IPS-20b (cell line): ENCODE data around the gene DNM2.
A peak's percentile ranks its signal among the peaks of the same experiment; 100 is the strongest.
"Not testable (repeated sequence)": the region's sequence is repeated elsewhere in the genome, so short reads cannot be mapped to it uniquely, and the experiment has no call there.

Source experiments
- H3K27ac ChIP-seq: one replicate; pipeline ENCODE4 v1.5.1; 2013; ENCODE audit warnings: low read length
- H3K27me3 ChIP-seq: 2 replicates; pipeline ENCODE4 v1.6.1; 2013; ENCODE audit warnings: mild to moderate bottlenecking, low read length, inconsistent platforms; ENCODE audit not compliant: insufficient read depth
- H3K36me3 ChIP-seq: 2 replicates; pipeline ENCODE4 v1.6.1; 2013; ENCODE audit warnings: low read depth, mild to moderate bottlenecking, inconsistent platforms, low read length, moderate library complexity; ENCODE audit not compliant: insufficient read depth
- H3K4me1 ChIP-seq: 2 replicates; pipeline ENCODE4 v1.6.1; 2013; ENCODE audit warnings: mild to moderate bottlenecking, control low read depth, inconsistent platforms, low read length, moderate library complexity; ENCODE audit not compliant: insufficient read depth
- H3K4me3 ChIP-seq: 2 replicates; pipeline ENCODE4 v1.5.1; 2013; ENCODE audit warnings: mild to moderate bottlenecking, low read length, inconsistent platforms
- H3K9ac ChIP-seq: 2 replicates; pipeline ENCODE4 v1.6.1; 2013; ENCODE audit warnings: low read depth, mild to moderate bottlenecking, inconsistent platforms, low read length, moderate library complexity
- H3K9me3 ChIP-seq: 2 replicates; pipeline ENCODE4 v1.6.1; 2013; ENCODE audit warnings: mild to moderate bottlenecking, low read depth, low read length, inconsistent platforms; ENCODE audit not compliant: insufficient read depth

The DNM2 gene

GRCh38 chr19:10748927-10749434 is 31.1 kb downstream of the DNM2 start:
- H3K27ac ChIP-seq = no peak overlapping the region
- H3K9ac ChIP-seq = no peak overlapping the region

GRCh38 chr19:10749435-10750384 is 31.8 kb downstream of the DNM2 start:
- Histone ChIP-seq H3K9ac (no peak overlapping the region), H3K27ac (no peak overlapping the region), H3K36me3 (no peaks in the 10 kb centered on the region), H3K27me3 (no peaks in the 10 kb centered on the region), H3K4me3 (no peak overlapping the region), H3K4me1 (no peaks in the 10 kb centered on the region), H3K9me3 (no peaks in the 10 kb centered on the region)

More at GRCh38 chr19:10748927-10749434, 31.1 kb downstream of the DNM2 start:
- Histone ChIP-seq H3K27me3 (no peaks in the 10 kb centered on the region), H3K4me3 (no peak overlapping the region), H3K4me1 (no peaks in the 10 kb centered on the region), H3K36me3 (no peaks in the 10 kb centered on the region), H3K9me3 (no peaks in the 10 kb centered on the region)

GRCh38 chr19:10751109-10751953 is 33.5 kb downstream of the DNM2 start:
- Histone ChIP-seq H3K4me3 (no peak overlapping the region), H3K4me1 (no peaks in the 10 kb centered on the region), H3K9me3 (no peaks in the 10 kb centered on the region), H3K27me3 (no peaks in the 10 kb centered on the region), H3K27ac (no peak overlapping the region), H3K36me3 (peaks cover 4% of the 10 kb centered on the region; the same call in 1 of the 2 replicates), H3K9ac (no peak overlapping the region)

- no peak overlapping the region for H3K9ac ChIP-seq
- H3K4me3 ChIP-seq = no peak overlapping the region
- no peak overlapping the region for H3K27ac ChIP-seq
- no peaks in the 10 kb centered on the region for H3K27me3 ChIP-seq
- H3K4me1 ChIP-seq = no peaks in the 10 kb centered on the region
- H3K36me3 ChIP-seq = peaks cover 4% of the 10 kb centered on the region; the same call in 1 of the 2 replicates
- H3K9me3 ChIP-seq = no peaks in the 10 kb centered on the region
These were observed 34.5 kb downstream of the DNM2 start for GRCh38 chr19:10752237-10752912.

GRCh38 chr19:10752913-10753704 is 35.2 kb downstream of the DNM2 start:
- Histone ChIP-seq H3K9me3 (no peaks in the 10 kb centered on the region), H3K27ac (no peak overlapping the region), H3K36me3 (peaks cover 4% of the 10 kb centered on the region; the same call in 1 of the 2 replicates), H3K27me3 (no peaks in the 10 kb centered on the region), H3K4me3 (no peak overlapping the region), H3K4me1 (no peaks in the 10 kb centered on the region), H3K9ac (no peak overlapping the region)

GRCh38 chr19:10756371-10756770 is 38.5 kb downstream of the DNM2 start:
- H3K4me3 ChIP-seq = no peak overlapping the region
- no peaks in the 10 kb centered on the region for H3K4me1 ChIP-seq
- peaks cover 7% of the 10 kb centered on the region for H3K36me3 ChIP-seq
- H3K9ac ChIP-seq = 0 out of 2 replicates have a peak overlapping the region, but pooled peaks have one; percentile 25
- H3K27me3 ChIP-seq = no peaks in the 10 kb centered on the region
- H3K27ac ChIP-seq = no peak overlapping the region
- no peaks in the 10 kb centered on the region for H3K9me3 ChIP-seq

GRCh38 chr19:10756791-10757190 is 38.9 kb downstream of the DNM2 start:
- no peak overlapping the region; the same call in 1 of the 2 replicates for H3K9ac ChIP-seq
- H3K27ac ChIP-seq = no peak overlapping the region
- H3K27me3 ChIP-seq = no peaks in the 10 kb centered on the region
- H3K36me3 ChIP-seq = peaks cover 12% of the 10 kb centered on the region
- no peaks in the 10 kb centered on the region for H3K9me3 ChIP-seq
- H3K4me1 ChIP-seq = no peaks in the 10 kb centered on the region
- no peak overlapping the region for H3K4me3 ChIP-seq

GRCh38 chr19:10758050-10758449 is 40.2 kb downstream of the DNM2 start:
- H3K9ac ChIP-seq, H3K4me1 ChIP-seq, H3K27ac ChIP-seq, H3K9me3 ChIP-seq, H3K27me3 ChIP-seq, H3K4me3 ChIP-seq: not testable (repeated sequence)
- H3K36me3 ChIP-seq = peaks cover 14% of the 10 kb centered on the region

- Histone ChIP-seq H3K4me1 (peaks cover 3% of the 10 kb centered on the region; the same call in 1 of the 2 replicates), H3K9me3 (no peaks in the 10 kb centered on the region), H3K27me3 (no peaks in the 10 kb centered on the region), H3K9ac (no peak overlapping the region), H3K36me3 (peaks cover 14% of the 10 kb centered on the region), H3K27ac (no peak overlapping the region), H3K4me3 (no peak overlapping the region)
These were observed 41.1 kb downstream of the DNM2 start for GRCh38 chr19:10758978-10759377.

GRCh38 chr19:10760273-10760944 is 42.5 kb downstream of the DNM2 start:
- no peaks in the 10 kb centered on the region for H3K9me3 ChIP-seq
- peaks cover 9% of the 10 kb centered on the region; the same call in 1 of the 2 replicates for H3K36me3 ChIP-seq
- no peak overlapping the region for H3K4me3 ChIP-seq
- H3K27me3 ChIP-seq = no peaks in the 10 kb centered on the region
- no peak overlapping the region for H3K27ac ChIP-seq
- peaks cover 3% of the 10 kb centered on the region; the same call in 1 of the 2 replicates for H3K4me1 ChIP-seq
- no peak overlapping the region for H3K9ac ChIP-seq
